ENCODE data around the gene CACNA2D3.

CACNA2D3 gene

DNA sequence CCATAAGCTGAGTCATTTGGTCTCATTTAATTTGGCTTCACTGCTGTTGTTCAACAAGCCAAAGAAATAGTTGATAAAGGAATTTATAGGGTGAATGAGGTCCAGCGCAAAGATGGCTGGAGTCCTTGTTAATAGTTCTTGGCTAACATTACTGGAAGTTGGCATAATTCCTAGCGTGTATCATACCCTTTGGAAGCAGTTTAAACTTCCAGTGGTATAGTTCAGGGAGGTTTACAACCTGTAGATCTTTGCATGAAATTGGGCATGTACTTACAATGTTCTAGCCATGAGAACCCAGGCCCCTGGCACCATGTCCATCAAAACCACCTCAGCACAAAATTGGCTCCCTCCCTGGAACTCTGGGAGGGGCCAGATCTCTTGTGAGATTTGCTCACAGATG, 424.7 kb downstream of the CACNA2D3 start:
- Histone ChIP-seq H2AFZ (ENCODE audit: low read length, unreplicated experiment) (no peak overlapping the region), H3K27ac (ENCODE audit: low read depth, low read length) (no peak overlapping the region)

DNA sequence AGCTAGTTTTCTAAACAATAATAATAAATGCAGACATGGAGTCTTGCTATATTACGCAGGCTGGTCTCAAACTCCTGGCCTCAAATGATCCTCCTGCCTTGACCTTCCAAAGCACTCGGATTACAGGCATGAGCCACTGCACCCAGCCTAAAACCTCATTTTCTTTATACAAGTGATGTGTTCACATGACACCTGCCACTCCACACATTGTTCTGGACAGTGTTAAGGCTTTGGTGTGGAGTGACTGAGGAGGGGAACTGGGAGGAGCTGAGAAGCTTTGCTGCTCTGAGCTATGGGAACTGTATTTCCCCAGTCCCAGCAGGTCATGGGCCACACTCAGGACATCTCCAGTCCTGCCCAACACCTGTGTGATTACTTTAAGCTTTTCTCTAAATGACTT, 425.5 kb downstream of the CACNA2D3 start:
- no peak overlapping the region for H3K4me3 ChIP-seq (ENCODE audit: low read depth, low read length)
- no peak overlapping the region for H2AFZ ChIP-seq (ENCODE audit: low read length, unreplicated experiment)
- no peaks in the 10 kb centered on the region for H3K79me2 ChIP-seq (ENCODE audit: control insufficient read depth, insufficient read depth, low read length, unreplicated experiment)
- no peaks in the 10 kb centered on the region for H3K36me3 ChIP-seq (ENCODE audit: insufficient read depth, low read length)
- H3K4me1 ChIP-seq (ENCODE audit: control insufficient read depth, insufficient read depth, low read length, unreplicated experiment): no peaks in the 10 kb centered on the region
- no peaks in the 10 kb centered on the region for H3K27me3 ChIP-seq (ENCODE audit: insufficient read depth, low read length)
- no peak overlapping the region for H3K27ac ChIP-seq (ENCODE audit: low read depth, low read length)

More for the DNA sequence above, 424.7 kb downstream of the CACNA2D3 start:
- H3K36me3 ChIP-seq (ENCODE audit: insufficient read depth, low read length): no peaks in the 10 kb centered on the region
- H3K27me3 ChIP-seq (ENCODE audit: insufficient read depth, low read length): no peaks in the 10 kb centered on the region
- no peaks in the 10 kb centered on the region for H3K79me2 ChIP-seq (ENCODE audit: control insufficient read depth, insufficient read depth, low read length, unreplicated experiment)
- H3K4me1 ChIP-seq (ENCODE audit: control insufficient read depth, insufficient read depth, low read length, unreplicated experiment): no peaks in the 10 kb centered on the region
- no peak overlapping the region for H3K4me3 ChIP-seq (ENCODE audit: low read depth, low read length)

DNA sequence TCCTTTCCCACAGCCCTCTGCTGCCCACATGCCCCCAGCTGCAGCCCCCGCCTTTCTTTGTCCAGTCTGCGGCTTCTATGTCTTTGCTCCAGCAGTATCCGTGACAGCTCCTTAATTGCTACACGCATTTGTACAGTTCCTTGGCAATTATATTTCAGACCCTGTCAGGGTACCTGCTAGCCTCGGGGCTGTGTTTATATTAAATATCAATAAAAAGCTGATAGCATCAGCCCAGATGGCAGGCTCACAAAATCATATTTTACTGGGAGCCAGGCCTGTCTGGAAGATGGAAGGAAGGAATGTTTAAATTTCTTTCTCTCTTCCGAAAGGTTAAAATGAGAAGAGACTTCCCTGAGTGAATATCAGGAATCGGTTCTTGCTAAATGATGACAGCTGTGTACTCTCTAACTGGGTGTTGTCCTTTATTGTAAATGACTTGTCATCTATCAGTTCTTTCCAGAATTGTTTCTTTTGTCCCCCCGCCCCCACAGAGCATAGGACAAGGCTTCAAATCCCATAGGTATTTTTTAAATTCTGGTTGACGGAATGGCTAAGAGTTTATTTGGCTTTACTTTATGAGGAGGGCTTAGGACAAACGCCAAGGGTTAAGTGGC, 427.4 kb downstream of the CACNA2D3 start:
- Histone ChIP-seq H3K4me3 (ENCODE audit: low read depth, low read length) (no peak overlapping the region), H3K79me2 (ENCODE audit: control insufficient read depth, insufficient read depth, low read length, unreplicated experiment) (no peaks in the 10 kb centered on the region), H3K27me3 (ENCODE audit: insufficient read depth, low read length) (no peaks in the 10 kb centered on the region), H3K4me1 (ENCODE audit: control insufficient read depth, insufficient read depth, low read length, unreplicated experiment) (no peaks in the 10 kb centered on the region), H3K36me3 (ENCODE audit: insufficient read depth, low read length) (no peaks in the 10 kb centered on the region), H2AFZ (ENCODE audit: low read length, unreplicated experiment) (no peak overlapping the region), H3K27ac (ENCODE audit: low read depth, low read length) (no peak overlapping the region)

DNA sequence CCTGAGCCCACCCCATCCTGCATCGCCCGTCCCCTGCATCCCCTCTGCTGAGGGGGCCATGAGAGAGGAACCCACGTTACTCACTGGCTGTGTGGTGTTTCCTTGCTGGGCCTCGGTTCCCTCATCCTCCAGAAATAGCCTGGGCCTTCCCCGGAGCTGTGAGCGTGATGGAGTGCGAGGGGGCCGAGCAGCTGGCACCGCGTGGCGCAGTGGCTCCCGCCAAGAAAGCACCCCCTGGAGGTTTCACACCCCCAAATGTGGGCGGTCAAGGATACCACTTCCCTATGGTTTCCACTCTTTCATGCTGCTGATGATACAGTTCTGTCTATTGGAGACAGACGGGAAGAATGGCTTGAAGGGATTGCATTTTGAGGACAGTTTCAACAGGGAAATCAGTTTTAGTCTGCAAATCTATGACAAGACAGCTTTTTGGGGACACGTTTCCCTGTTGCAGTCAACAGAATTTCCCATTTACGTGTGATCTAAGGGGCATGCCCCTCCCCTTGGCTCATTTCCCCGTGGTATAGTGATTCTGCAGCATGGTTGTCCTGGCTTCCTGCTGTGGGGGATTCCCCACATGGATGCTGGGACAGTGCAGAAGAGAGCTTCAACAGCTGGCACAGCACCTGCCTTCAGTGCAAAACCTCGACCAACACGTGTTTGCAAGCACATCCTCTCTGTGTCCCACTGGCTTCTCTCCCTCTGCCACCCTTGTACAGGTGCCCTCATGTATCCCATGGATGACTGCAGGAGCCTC, 428.0 kb downstream of the CACNA2D3 start:
- no peak overlapping the region for H3K4me3 ChIP-seq (ENCODE audit: low read depth, low read length)
- H3K27ac ChIP-seq (ENCODE audit: low read depth, low read length): no peak overlapping the region
- H3K4me1 ChIP-seq (ENCODE audit: control insufficient read depth, insufficient read depth, low read length, unreplicated experiment): no peaks in the 10 kb centered on the region
- H2AFZ ChIP-seq (ENCODE audit: low read length, unreplicated experiment): no peak overlapping the region
- no peaks in the 10 kb centered on the region for H3K36me3 ChIP-seq (ENCODE audit: insufficient read depth, low read length)
- no peaks in the 10 kb centered on the region for H3K79me2 ChIP-seq (ENCODE audit: control insufficient read depth, insufficient read depth, low read length, unreplicated experiment)
- H3K27me3 ChIP-seq (ENCODE audit: insufficient read depth, low read length): no peaks in the 10 kb centered on the region

DNA sequence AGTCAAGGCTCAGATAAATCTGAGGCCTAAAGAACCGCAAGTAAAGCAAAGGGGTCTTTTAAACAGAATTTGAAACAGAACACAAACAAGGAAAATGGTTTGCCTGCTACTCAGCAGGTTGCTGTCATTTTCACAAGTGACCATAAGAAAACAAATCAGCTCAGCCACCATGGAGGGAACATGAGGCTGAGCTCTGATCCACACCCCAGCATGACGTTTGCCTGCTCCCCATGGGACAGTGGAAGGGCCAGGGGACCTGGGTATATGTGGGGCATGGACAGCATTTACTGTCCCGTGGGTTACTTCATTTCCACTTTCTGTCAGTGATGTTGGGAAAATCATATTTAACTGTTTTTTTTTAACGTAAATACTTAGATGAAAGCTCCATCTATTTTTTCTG, 434.3 kb downstream of the CACNA2D3 start:
- no peak overlapping the region for H2AFZ ChIP-seq (ENCODE audit: low read length, unreplicated experiment)
- H3K36me3 ChIP-seq (ENCODE audit: insufficient read depth, low read length): no peaks in the 10 kb centered on the region
- no peak overlapping the region for H3K27ac ChIP-seq (ENCODE audit: low read depth, low read length)
- no peaks in the 10 kb centered on the region for H3K4me1 ChIP-seq (ENCODE audit: control insufficient read depth, insufficient read depth, low read length, unreplicated experiment)
- H3K27me3 ChIP-seq (ENCODE audit: insufficient read depth, low read length): no peaks in the 10 kb centered on the region
- no peaks in the 10 kb centered on the region for H3K79me2 ChIP-seq (ENCODE audit: control insufficient read depth, insufficient read depth, low read length, unreplicated experiment)
- no peak overlapping the region for H3K4me3 ChIP-seq (ENCODE audit: low read depth, low read length)

DNA sequence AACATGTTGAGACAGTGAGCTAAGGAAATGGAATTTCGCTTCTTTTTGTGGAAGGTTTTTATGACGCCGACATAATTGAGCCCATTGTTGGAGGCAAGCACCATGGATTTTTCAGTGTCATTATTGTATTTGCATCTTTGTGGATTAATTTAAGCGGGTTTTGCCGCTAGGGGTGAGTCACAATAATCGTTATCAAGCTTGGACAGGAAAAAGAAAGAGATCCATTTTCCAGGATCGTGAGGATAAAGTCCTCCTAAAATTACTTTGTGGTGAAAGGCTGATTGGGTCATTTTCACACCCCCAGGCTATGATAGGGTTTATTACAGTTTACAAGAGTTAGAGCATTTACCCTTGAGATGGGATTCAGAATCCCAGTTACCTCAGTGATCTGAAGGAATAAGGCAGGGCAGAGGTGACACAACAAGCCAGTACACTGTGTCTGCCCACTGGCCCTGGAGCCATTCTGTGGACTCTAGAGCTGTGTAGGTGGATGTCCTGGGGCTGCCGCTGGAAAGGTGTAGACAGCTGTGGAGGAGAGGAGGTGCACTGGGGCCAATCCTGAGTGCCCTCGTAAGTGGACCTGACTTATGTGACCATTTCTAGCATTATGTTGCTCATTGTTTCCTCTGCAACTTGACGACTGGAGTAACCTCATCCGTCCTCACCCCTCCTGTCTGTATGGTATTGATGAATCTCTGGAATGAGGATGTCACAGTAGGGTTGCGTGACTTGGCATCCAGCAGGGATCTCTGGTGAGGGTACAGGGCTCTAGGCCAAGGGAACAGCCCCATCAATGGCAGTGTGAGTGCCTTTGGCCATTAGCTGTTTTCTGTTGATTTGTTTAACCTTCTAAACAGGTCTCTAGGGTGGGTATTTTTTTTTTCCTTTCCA, 435.4 kb downstream of the CACNA2D3 start:
- Histone ChIP-seq H3K79me2 (ENCODE audit: control insufficient read depth, insufficient read depth, low read length, unreplicated experiment) (no peaks in the 10 kb centered on the region), H3K27me3 (ENCODE audit: insufficient read depth, low read length) (no peaks in the 10 kb centered on the region), H2AFZ (ENCODE audit: low read length, unreplicated experiment) (no peak overlapping the region), H3K4me1 (ENCODE audit: control insufficient read depth, insufficient read depth, low read length, unreplicated experiment) (no peaks in the 10 kb centered on the region), H3K36me3 (ENCODE audit: insufficient read depth, low read length) (no peaks in the 10 kb centered on the region), H3K4me3 (ENCODE audit: low read depth, low read length) (no peak overlapping the region), H3K27ac (ENCODE audit: low read depth, low read length) (no peak overlapping the region)

DNA sequence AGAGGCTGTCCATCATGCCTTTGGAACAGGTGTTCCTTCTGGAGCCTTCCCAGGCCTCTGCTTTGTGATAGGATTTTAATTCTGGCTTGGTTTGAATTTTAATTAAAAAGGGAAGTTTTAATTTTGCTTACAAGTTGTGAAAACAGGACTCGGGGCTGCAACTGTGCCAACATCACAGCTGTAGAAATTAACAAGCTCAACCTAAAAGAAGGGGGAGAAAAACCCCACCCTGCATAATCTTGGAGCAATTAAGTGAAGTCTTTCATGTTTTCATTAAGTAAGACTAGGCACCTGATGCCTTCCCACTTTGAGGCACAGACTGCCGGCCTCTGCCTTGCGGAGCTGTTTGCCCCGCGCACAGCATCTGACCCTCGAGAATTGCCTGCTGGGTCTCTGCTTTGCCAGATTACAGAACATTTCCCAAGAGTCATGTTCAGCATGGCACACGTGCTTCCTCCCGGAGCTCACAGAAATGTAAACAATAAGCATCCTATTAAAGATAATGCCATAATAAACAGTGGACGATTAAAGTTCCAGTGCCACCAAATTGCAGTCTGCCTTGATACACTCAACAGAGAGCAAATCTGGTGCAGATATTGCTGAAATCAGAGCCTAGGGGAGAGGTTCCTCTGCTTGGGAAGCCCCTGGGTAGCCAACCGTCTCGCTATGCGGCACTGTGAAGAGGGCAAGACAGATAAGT, 441.3 kb downstream of the CACNA2D3 start:
- H3K79me2 ChIP-seq (ENCODE audit: control insufficient read depth, insufficient read depth, low read length, unreplicated experiment): no peaks in the 10 kb centered on the region
- H3K4me3 ChIP-seq (ENCODE audit: low read depth, low read length): no peak overlapping the region
- no peaks in the 10 kb centered on the region for H3K36me3 ChIP-seq (ENCODE audit: insufficient read depth, low read length)
- no peak overlapping the region for H2AFZ ChIP-seq (ENCODE audit: low read length, unreplicated experiment)
- no peaks in the 10 kb centered on the region for H3K27me3 ChIP-seq (ENCODE audit: insufficient read depth, low read length)
- no peaks in the 10 kb centered on the region for H3K4me1 ChIP-seq (ENCODE audit: control insufficient read depth, insufficient read depth, low read length, unreplicated experiment)
- H3K27ac ChIP-seq (ENCODE audit: low read depth, low read length): no peak overlapping the region

DNA sequence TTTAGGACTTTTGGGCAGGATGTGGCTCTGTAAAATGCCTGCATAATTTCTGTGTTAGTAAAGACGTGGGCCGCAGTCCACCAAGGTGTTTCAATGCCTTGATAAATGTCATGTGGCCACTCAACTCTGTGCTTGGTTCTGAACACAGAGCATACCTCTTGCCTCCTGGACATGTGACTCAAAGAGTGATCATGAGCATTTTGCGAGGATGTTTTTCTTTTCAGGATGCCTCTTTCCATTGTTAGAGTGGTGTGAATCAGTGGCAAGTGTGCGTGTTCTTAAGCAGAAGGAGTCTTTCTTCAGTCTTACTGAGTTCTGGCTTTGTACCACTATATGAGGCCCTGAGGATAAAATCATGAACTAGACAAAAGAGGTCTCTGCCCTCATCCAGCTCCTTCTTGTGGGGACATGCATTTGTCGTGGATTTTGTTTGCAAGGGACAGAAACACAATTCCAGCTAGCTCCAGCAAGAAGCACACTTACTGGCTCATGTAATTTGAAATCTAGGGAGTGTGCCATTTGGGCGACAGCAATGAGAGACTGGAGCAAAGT, 442.1 kb downstream of the CACNA2D3 start:
- Histone ChIP-seq H3K27ac (ENCODE audit: low read depth, low read length) (no peak overlapping the region), H3K36me3 (ENCODE audit: insufficient read depth, low read length) (no peaks in the 10 kb centered on the region), H2AFZ (ENCODE audit: low read length, unreplicated experiment) (no peak overlapping the region), H3K27me3 (ENCODE audit: insufficient read depth, low read length) (no peaks in the 10 kb centered on the region), H3K4me1 (ENCODE audit: control insufficient read depth, insufficient read depth, low read length, unreplicated experiment) (no peaks in the 10 kb centered on the region), H3K79me2 (ENCODE audit: control insufficient read depth, insufficient read depth, low read length, unreplicated experiment) (no peaks in the 10 kb centered on the region), H3K4me3 (ENCODE audit: low read depth, low read length) (no peak overlapping the region)

DNA sequence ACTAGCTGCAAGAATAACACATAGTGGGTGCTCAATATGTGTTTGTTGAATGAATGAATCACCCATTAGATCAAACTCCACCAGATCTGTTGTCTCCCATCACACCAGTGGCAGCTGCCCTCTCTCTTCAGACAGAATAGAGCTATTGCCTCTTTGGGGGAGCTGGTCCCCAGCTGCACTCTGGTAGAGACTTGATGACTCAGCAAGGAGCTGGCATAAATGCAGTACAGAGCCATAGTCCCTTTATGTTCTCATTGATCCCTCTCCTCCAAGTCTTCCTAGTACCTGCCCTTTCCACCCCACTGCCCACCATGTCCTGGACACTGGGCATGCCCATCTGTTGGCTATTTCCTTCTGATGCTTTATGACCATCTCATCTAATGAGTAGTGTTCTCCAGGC, 443.6 kb downstream of the CACNA2D3 start:
- H3K27ac ChIP-seq (ENCODE audit: low read depth, low read length): no peak overlapping the region
- no peaks in the 10 kb centered on the region for H3K27me3 ChIP-seq (ENCODE audit: insufficient read depth, low read length)
- H2AFZ ChIP-seq (ENCODE audit: low read length, unreplicated experiment): no peak overlapping the region
- no peak overlapping the region for H3K4me3 ChIP-seq (ENCODE audit: low read depth, low read length)
- H3K79me2 ChIP-seq (ENCODE audit: control insufficient read depth, insufficient read depth, low read length, unreplicated experiment): no peaks in the 10 kb centered on the region
- H3K4me1 ChIP-seq (ENCODE audit: control insufficient read depth, insufficient read depth, low read length, unreplicated experiment): no peaks in the 10 kb centered on the region
- H3K36me3 ChIP-seq (ENCODE audit: insufficient read depth, low read length): no peaks in the 10 kb centered on the region

DNA sequence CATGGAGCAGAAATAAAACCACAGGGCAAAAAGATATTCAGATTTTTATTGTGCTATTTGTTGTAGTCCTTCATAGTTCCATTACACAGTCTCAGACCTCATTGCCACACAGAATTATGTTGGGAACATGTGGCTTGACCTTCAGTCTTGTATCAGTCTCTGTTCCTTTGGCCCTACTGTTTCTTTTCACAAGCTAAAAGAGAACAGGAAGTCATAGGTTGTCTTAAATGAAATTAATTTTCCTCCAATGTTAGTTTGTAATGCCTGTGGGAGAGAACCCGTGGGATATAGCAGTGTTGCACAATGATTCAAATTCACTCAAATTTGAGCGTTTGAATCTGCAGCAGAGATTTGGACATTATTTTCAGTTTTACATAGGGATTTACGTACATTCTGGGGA, 445.6 kb downstream of the CACNA2D3 start:
- no peaks in the 10 kb centered on the region for H3K4me1 ChIP-seq (ENCODE audit: control insufficient read depth, insufficient read depth, low read length, unreplicated experiment)
- H3K27me3 ChIP-seq (ENCODE audit: insufficient read depth, low read length): no peaks in the 10 kb centered on the region
- H3K36me3 ChIP-seq (ENCODE audit: insufficient read depth, low read length): no peaks in the 10 kb centered on the region
- no peak overlapping the region for H2AFZ ChIP-seq (ENCODE audit: low read length, unreplicated experiment)
- H3K27ac ChIP-seq (ENCODE audit: low read depth, low read length): no peak overlapping the region
- H3K79me2 ChIP-seq (ENCODE audit: control insufficient read depth, insufficient read depth, low read length, unreplicated experiment): no peaks in the 10 kb centered on the region
- no peak overlapping the region for H3K4me3 ChIP-seq (ENCODE audit: low read depth, low read length)

Measured in ACC112 (cell line).